SW480 (cell line): ENCODE measurements around the gene DEPP1.
A peak's percentile ranks its signal among the peaks of the same experiment; 100 is the strongest.

Experiments
- DNase-seq: peaks from one replicate; pipeline ENCODE4 v3.0.0-alpha.2; 2016; ENCODE audit warnings: low spot score

The DEPP1 gene

GRCh38 chr10:44954042-44954441 lies 24.6 kb downstream of the DEPP1 start:
- DNase-seq = no peak

DNA sequence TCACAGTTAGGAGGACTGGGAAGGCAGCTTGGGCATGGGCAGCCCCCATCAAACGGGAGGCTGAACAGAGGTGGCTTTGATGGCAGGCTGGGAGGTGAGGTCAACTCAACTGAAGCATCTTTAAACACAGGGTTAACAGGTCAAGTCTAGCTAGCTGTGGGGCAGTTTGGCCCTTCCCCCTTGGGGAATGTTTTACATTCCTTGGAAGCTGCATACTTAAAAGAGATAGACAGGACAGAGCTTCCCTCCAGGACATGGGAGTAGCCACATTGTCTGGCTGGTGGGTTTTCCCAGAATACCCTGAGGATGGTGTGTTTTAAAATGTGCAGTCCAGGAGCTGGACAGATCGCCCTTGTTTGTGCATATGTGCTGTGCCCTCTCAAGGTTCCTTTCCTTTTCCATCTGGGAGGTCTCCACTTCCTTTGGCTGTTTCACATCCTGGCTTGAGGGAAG lies 25.8 kb downstream of the DEPP1 start:
- no peak for DNase-seq

GRCh38 chr10:44951576-44952226 lies 26.9 kb downstream of the DEPP1 start:
- DNase-seq = no peak

GRCh38 chr10:44950326-44951225 lies 28.0 kb downstream of the DEPP1 start:
- no peak for DNase-seq

- no peak for DNase-seq
These were observed 28.7 kb downstream of the DEPP1 start for GRCh38 chr10:44949915-44950314.

DNA sequence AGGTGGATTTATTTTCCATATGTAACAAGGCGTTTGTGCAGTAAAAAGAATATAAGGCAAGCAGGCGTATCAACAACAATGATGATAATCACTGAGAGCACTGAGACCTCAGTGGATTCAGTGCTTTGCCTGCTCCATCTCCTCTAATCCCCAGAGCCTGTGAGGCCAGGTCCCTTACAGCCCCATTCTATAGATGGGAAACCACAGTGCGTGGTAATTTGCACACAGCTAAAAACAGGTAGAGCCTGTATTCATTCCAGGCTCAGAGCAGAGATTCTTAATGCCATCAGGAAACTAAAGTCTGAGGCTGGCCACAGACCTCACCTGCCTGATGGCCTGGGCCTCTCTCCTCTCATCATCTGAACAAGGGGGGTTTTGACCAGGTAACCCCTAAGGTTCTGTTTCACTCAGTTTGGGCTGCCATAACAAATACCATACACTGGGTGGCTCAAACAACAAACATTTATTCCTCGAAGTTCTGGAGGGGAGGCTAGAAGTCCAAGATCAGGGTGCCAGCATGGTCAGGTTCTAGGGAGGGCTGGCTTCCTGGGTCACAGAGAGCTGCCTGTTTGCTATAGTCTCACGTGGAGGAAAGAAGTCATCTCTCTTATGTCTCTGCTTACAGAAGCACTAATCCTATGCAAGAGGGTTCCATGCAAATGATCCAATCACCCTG lies 29.3 kb downstream of the DEPP1 start:
- DNase-seq = no peak

DNA sequence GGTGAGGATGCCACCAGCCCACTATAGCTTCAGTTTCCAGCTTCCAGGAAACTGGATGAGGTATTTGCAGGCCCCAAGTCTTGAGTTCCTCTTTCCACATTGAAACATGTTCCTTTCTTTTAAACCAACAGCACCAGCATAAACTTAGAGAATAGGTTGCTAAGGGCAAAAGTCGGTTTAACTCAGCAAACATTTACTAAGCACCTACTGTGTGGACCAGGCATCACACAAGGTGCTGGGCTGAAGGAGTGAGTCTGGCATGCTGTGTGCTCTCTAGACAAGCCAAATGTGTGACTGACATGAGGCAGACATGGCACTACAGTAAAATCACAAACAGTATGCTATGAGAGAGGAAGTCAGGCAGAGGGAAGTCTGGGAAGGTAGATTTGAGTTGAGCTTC lies 30.0 kb downstream of the DEPP1 start:
- no peak for DNase-seq

DNA sequence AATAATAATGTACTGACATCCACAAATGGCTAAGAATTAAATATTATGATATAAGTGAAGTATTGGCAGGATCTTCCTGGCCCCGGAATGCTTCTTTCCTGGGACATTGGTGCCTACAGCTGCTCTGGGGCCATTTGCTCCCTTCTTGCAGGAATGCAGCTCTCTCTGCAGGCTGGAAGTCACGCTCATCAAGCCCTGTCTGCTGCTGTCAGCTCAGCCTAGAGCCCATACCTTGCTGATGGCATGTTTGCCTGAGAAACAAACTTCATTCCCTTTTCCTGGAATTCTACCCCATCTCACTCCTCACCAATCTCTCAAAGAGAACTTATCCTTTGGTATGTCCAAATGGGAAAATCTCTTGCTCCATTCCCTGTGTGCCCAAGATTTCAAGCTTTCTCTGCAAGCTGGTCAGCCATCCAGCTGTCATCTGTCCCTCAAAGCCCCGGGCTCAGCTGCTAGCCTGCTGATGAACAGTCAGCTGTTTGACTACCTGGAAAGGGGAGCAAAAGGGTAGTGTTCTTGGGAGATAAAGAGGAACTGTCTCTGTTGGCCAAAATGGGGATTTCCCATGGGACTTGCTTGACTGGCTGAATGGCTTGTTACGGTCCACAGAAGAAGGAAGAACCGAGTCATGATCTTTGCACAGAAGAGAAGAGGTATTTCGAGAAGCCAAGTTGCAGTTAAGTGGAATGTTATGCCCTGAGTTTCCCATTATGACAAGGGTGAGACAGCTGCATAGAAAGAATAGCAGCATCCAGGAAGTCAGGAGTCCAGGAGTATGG lies 31.0 kb downstream of the DEPP1 start:
- DNase-seq = no peak

- DNase-seq = no peak
These were observed 32.4 kb downstream of the DEPP1 start for GRCh38 chr10:44946205-44946604.

- no peak for DNase-seq
These were observed 34.3 kb downstream of the DEPP1 start for GRCh38 chr10:44944354-44944753.

DNA sequence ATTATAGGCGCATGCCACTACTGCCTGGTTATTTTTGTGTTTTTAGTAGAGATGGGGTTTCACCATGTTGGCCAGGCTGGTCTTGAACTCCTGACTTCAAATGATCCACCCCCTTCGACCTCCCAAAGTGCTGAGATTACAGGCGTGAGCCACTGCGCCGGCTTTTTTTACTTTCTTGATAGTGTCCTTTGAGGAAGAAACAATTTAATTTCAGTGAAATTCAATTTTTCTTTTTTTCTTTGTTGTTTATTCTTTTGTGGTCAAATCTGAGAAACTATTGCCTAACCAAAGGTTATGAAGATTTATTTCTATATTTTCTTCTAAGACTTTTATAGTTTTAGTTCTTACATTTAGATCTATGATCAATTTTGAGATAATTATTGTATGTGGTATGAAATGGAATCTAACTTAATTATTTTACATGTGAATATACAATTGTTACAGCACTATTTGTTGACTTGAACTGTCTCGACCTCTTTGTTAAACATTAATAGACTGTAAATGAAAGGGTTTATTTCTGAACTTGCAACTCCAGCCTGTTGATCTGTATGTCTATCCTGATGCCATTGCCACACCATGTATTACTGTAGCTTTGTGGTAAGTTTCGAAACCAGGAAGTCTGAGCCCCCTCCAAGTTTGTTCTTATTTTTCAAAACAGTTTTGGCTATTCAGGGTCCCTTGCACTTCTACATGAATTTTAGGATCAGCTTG lies 38.8 kb downstream of the DEPP1 start:
- no peak for DNase-seq

DNA sequence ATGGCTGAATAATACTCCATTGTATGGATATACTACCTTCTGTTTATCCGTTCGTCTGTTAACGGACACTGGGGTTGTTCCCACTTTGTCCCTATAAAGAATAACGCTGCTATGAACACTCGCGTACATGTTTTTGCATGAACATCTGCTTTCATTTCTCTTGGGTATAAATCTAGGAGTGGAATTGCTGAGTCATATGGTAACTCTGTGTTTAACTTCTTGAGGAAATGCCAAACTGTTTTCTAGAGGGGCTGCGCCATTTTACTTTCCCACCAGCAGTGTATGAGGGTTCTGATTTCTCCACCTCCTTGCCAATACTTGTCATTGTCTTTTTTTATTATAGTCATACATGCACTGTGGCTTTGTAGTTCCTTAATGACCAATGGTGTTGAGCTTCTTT lies 39.7 kb downstream of the DEPP1 start:
- no peak for DNase-seq

- DNase-seq = no peak
These were observed 41.2 kb downstream of the DEPP1 start for GRCh38 chr10:44937196-44938005.

GRCh38 chr10:44936314-44936975 lies 42.2 kb downstream of the DEPP1 start:
- DNase-seq = no peak

DNA sequence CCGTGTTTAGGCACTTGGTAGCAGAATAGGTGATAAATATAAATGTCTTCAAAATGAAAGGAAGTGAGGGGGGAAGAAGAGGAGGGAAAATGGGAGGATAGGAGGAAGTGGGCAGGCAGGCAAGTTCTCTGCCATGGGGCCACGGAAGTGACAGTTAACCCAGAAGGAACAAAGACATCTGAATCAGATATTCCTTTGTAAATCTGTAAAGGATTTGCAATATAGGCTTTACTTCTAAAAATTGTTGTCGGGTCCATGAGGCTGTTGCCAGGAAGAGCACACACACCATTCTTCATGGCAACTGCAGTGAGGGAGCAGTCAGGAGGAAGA lies 42.7 kb downstream of the DEPP1 start:
- DNase-seq = no peak

- peak; percentile 69 for DNase-seq
These were observed 43.2 kb downstream of the DEPP1 start for GRCh38 chr10:44935201-44935965.

DNA sequence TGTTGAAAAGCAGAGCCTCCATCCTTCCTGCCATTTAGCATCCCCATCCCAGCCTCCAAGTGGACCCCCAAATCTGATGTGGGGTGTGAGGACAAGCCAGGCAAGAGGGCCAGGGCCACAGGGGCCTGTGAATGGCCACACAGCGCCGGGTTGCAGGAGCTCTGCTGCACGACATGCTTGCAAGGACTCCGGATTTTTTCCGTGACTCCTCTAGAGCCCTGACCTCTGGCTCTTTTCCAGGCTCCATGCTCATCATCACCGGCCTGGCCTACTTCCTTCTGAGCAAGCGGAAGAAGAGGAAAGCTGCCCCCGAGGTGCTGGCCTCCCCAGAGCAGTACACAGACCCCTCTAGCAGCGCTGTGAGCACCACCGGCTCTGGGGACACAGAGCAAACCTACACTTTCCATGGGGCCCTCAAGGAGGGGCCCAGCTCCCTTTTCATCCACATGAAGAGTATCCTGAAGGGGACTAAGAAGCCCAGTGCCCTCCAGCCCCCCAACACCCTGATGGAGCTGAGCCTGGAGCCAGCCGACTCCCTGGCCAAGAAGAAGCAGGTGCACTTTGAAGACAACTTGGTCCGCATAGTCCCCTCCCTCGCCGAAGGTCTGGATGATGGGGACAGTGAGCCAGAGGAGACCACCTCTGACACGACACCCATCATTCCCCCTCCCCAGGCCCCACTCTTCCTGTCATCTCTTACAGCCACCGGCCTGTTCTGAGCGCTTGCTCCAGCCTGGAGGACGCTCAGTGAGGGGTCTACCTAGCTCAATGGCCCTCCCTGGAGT lies 44.0 kb downstream of the DEPP1 start:
- DNase-seq = no peak
